Cerebellar cortex (tissue), 1 donor: ENCODE data around the gene PGGT1B.

Source experiments
- DNase-seq: peaks from one replicate; pipeline ENCODE4 v3.0.0-alpha.2; 2015; ENCODE audit warnings: low spot score

The PGGT1B gene

GRCh38 chr5:115180165-115180709, 82.4 kb downstream of the PGGT1B start:
- no peak for DNase-seq

GRCh38 chr5:115179394-115180164, 83.1 kb downstream of the PGGT1B start:
- DNase-seq, result no peak

- DNase-seq, result no peak
Observed at GRCh38 chr5:115179030-115179393, 83.7 kb downstream of the PGGT1B start.

- DNase-seq, result no peak
Observed at GRCh38 chr5:115170929-115171510, 91.7 kb downstream of the PGGT1B start.

GRCh38 chr5:115170134-115170928, 92.3 kb downstream of the PGGT1B start:
- DNase-seq, result peak; percentile 11

- DNase-seq, result peak; percentile 62
Observed at GRCh38 chr5:115169487-115170133, 93.1 kb downstream of the PGGT1B start, which contains the start of gene TRIM36. TSS of gene TRIM36 (minus strand) at chr5:115169908. CDS start at chr5:115169634, 274 bp downstream.

- no peak for DNase-seq
Observed at GRCh38 chr5:115168829-115169486, 93.7 kb downstream of the PGGT1B start.

GRCh38 chr5:115166744-115167393, 95.8 kb downstream of the PGGT1B start:
- DNase-seq, result no peak

GRCh38 chr5:115165790-115166189, 96.9 kb downstream of the PGGT1B start:
- DNase-seq, result no peak

GRCh38 chr5:115160975-115161475, 101.7 kb downstream of the PGGT1B start:
- DNase-seq, result no peak
